Hepatocyte (in vitro differentiated cells): Measurements from ENCODE around the gene DAZL. TPM values are rescaled to one million over a fixed set of nuclear protein-coding genes. Genes with fewer than 3 reads are reported as not detected.

Experiments
- DNase-seq: peaks from one replicate; pipeline ENCODE4 v3.0.0-alpha.2; 2016; ENCODE audit warnings: low spot score
- H2AFZ ChIP-seq: fragments of 200-600 bp; sonication (generic); 2 replicates; pipeline ENCODE4 v1.6.0; 2016; ENCODE audit warnings: antibody characterized with exemption, mild to moderate bottlenecking
- H3K27ac ChIP-seq: fragments of 200-600 bp; sonication (generic); 2 replicates; pipeline ENCODE4 v1.5.1; 2016; ENCODE audit warnings: mild to moderate bottlenecking
- H3K27me3 ChIP-seq: fragments of 200-600 bp; sonication (generic); 2 replicates; pipeline ENCODE4 v1.6.1; 2016
- H3K36me3 ChIP-seq: fragments of 200-600 bp; sonication (generic); replicated peaks from 2 replicates; pipeline ENCODE4 v1.5.1; 2016; ENCODE audit warnings: low read depth; ENCODE audit not compliant: insufficient read depth
- H3K4me1 ChIP-seq: fragments of 200-600 bp; sonication (generic); 2 replicates; pipeline ENCODE4 v1.5.1; 2016; ENCODE audit warnings: mild to moderate bottlenecking, moderate library complexity; ENCODE audit not compliant: insufficient read depth
- H3K4me2 ChIP-seq: fragments of 200-600 bp; sonication (generic); 2 replicates; pipeline ENCODE4 v1.6.0; 2016
- H3K4me3 ChIP-seq: fragments of 200-600 bp; sonication (generic); 2 replicates; pipeline ENCODE4 v1.5.1; 2016; ENCODE audit warnings: mild to moderate bottlenecking
- H3K79me2 ChIP-seq: fragments of 200-600 bp; sonication (generic); 2 replicates; pipeline ENCODE4 v1.6.0; 2017; ENCODE audit warnings: mild to moderate bottlenecking
- H3K9me2 ChIP-seq: fragments of 200-600 bp; sonication (generic); replicated peaks from 2 replicates; pipeline ENCODE4 v1.6.0; 2017; ENCODE audit warnings: mild to moderate bottlenecking; ENCODE audit not compliant: insufficient read depth
- H3K9me3 ChIP-seq: fragments of 200-600 bp; sonication (generic); 2 replicates; pipeline ENCODE4 v1.5.1; 2016; ENCODE audit warnings: low read depth, mild to moderate bottlenecking
- H4K20me1 ChIP-seq: fragments of 200-600 bp; sonication (generic); 2 replicates; pipeline ENCODE4 v1.6.0; 2016; ENCODE audit warnings: mild to moderate bottlenecking; ENCODE audit not compliant: insufficient read depth, poor library complexity, severe bottlenecking
- EZH2 ChIP-seq: fragments of 200-600 bp; sonication (generic); IDR thresholded peaks from 2 replicates; pipeline ENCODE4 v1.6.1; 2016; ENCODE audit warnings: antibody characterized with exemption, mild to moderate bottlenecking, borderline replicate concordance
- EZH2phosphoT487 ChIP-seq: fragments of 200-600 bp; sonication (generic); IDR thresholded peaks from one replicate; pipeline ENCODE4 v1.6.1; 2018; ENCODE audit warnings: antibody characterized with exemption, mild to moderate bottlenecking, low read depth, moderate library complexity; ENCODE audit not compliant: unreplicated experiment, severe bottlenecking
- WGBS: methylation state at CpG from one replicate; pipeline ENCODE4 v1.1.6; 2016; ENCODE audit warnings: low lambda C conversion rate; ENCODE audit errors: missing lambda C conversion rate; 5-methylcytosine and 5-hydroxymethylcytosine counted together
- polyA plus RNA-seq: library from polyadenylated mRNA; unstranded; fragments of >200 nt; fragmentation: Nextera tagmentation; extraction: Ambion mirVana; gene quantifications from 2 replicates; pipeline ENCODE4 v1.2.1, GENCODE V29; 2016
- total RNA-seq: library from RNA; depleted of rRNA; stranded (reverse); fragments of >200 nt; gene quantifications from 2 replicates; pipeline ENCODE4 v1.2.3, GENCODE V29; 2014
- TF ChIP-seq, protein P1 (sequence below): fragments of 200-600 bp; sonication (generic); IDR thresholded peaks from 2 replicates; pipeline ENCODE4 v1.5.1; 2016; ENCODE audit warnings: antibody characterized with exemption, mild to moderate bottlenecking; ENCODE audit not compliant: poor library complexity

DAZL gene
- total and polyA plus RNA-seq, 2 experiments from 2014 or later, result 0.33 TPM; not detected in 1

DNA sequence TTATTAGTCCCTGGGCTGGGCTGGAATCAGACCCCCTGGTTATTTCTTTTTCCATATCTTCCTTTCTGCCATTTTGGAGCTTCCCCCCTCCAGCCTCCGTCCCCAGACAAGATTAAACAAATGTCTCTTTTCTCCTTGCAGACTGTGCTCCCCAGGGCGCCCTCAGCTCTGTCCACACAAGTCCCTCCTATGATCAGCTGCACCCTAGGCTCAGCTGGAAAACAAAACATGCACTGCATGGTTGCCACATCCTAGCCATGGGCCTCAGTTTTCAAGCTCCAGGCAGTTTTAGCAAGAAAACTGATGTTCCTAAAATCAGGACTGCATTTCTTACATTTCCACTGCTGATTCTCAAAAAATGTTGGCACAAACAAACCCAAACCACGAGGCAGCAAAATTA lies 68.2 kb downstream of the DAZL start:
- Histone ChIP-seq H3K4me2 (no peak overlapping the region), H3K4me3 (no peak overlapping the region), H3K9me2 (no peaks in the 10 kb centered on the region), H3K27ac (no peak overlapping the region), H3K27me3 (peaks cover 4% of the 10 kb centered on the region), H3K79me2 (no peaks in the 10 kb centered on the region), H3K9me3 (no peaks in the 10 kb centered on the region), H2AFZ (no peak overlapping the region), H4K20me1 (no peaks in the 10 kb centered on the region), H3K4me1 (no peaks in the 10 kb centered on the region), H3K36me3 (no peaks in the 10 kb centered on the region)
- TF ChIP-seq, protein P1, sequence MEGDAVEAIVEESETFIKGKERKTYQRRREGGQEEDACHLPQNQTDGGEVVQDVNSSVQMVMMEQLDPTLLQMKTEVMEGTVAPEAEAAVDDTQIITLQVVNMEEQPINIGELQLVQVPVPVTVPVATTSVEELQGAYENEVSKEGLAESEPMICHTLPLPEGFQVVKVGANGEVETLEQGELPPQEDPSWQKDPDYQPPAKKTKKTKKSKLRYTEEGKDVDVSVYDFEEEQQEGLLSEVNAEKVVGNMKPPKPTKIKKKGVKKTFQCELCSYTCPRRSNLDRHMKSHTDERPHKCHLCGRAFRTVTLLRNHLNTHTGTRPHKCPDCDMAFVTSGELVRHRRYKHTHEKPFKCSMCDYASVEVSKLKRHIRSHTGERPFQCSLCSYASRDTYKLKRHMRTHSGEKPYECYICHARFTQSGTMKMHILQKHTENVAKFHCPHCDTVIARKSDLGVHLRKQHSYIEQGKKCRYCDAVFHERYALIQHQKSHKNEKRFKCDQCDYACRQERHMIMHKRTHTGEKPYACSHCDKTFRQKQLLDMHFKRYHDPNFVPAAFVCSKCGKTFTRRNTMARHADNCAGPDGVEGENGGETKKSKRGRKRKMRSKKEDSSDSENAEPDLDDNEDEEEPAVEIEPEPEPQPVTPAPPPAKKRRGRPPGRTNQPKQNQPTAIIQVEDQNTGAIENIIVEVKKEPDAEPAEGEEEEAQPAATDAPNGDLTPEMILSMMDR, result no peak
- no peak for TF ChIP-seq EZH2
- TF ChIP-seq EZH2phosphoT487, result no peak
- no peak for DNase-seq
- WGBS, result 67% methylated on average over 3 of the region's 3 CpGs

Other genes with a start within 250 kb of the DAZL start
- 14.9 and 17.0 TPM in 2 replicates for gene RFTN1, start 91.7 kb downstream of the DAZL start, total RNA-seq
- gene RFTN1, start 91.7 kb downstream of the DAZL start, polyA plus RNA-seq, result 4.4 and 10.0 TPM in 2 replicates